ENCODE measurements around the gene RIPPLY3.

DNA sequence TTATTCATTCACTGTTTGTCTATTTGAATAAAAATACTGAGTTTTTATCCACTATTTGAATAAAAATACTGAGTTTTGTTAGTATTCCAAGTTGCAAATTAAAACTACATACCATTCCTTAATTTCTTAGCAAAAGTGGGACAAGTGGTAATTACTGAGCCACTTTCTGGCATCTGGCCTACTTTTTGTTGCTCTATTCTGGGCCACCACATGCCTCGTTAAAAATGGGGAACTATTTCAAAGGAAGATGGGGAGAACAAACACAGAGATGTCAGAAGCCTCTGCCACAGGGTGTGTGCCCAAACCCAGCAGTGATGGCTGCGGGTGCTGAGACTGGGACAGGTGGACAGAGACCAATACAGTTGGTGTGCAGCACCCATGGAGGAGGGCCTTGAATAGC is 51.8 kb downstream of the RIPPLY3 start:
- TF ChIP-seq, protein P1, sequence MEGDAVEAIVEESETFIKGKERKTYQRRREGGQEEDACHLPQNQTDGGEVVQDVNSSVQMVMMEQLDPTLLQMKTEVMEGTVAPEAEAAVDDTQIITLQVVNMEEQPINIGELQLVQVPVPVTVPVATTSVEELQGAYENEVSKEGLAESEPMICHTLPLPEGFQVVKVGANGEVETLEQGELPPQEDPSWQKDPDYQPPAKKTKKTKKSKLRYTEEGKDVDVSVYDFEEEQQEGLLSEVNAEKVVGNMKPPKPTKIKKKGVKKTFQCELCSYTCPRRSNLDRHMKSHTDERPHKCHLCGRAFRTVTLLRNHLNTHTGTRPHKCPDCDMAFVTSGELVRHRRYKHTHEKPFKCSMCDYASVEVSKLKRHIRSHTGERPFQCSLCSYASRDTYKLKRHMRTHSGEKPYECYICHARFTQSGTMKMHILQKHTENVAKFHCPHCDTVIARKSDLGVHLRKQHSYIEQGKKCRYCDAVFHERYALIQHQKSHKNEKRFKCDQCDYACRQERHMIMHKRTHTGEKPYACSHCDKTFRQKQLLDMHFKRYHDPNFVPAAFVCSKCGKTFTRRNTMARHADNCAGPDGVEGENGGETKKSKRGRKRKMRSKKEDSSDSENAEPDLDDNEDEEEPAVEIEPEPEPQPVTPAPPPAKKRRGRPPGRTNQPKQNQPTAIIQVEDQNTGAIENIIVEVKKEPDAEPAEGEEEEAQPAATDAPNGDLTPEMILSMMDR (IDR thresholded peaks at IDR 0.05; ENCODE audit: borderline replicate concordance, extremely low read depth, low read length, poor library complexity, severe bottlenecking), result no peak
- TF ChIP-seq EZH2 (IDR thresholded peaks at IDR 0.05; ENCODE audit: borderline replicate concordance, low read depth, low read length, severe bottlenecking), result no peak

Data from DND-41 (cell line).